A549 (cell line): ENCODE results near the gene GNA15. TPM values are rescaled to one million over a fixed set of nuclear protein-coding genes. Genes with fewer than 3 reads are reported as not detected.

ENCODE experiments used
- ATAC-seq, 2 experiments: fragments of 200-7000 bp in 1 of 2; fragments of >200 bp in 1 of 2; cut with Nextera tagmentation in 1 of 2; cut with Tn5 transposase in 1 of 2; 3 replicates each; pipeline versions ENCODE4 v1.8.0 to v1.9.1; 2018 to 2020; ENCODE audit warnings: mild to moderate bottlenecking in 1 of 2, moderate library complexity in 1 of 2
- CTCF ChIA-PET: fragments of 300-600 bp; sonication (Branson Sonifier 250); formaldehyde crosslinking; extraction: SDS; loops from one replicate; lab custom pipeline; 2021; ENCODE audit warnings: antibody characterized with exemption, inconsistent platforms; lab: Yijun Ruan, JAX
- POLR2A ChIA-PET: fragments of 350-600 bp; formaldehyde crosslinking; extraction: SDS; loops from one replicate; lab custom pipeline; 2021; ENCODE audit warnings: antibody characterized with exemption, inconsistent platforms; lab: Yijun Ruan, JAX
- DNase-seq, 2 experiments: peaks; one replicate each; pipeline versions ENCODE4 v3.0.0 to v3.0.0-alpha.2; 2011 to 2016; ENCODE audit warnings: low read depth in 1 of 2, low spot score in 1 of 2
- FAIRE-seq: peaks from 2 replicates; lab custom pipeline; 2011; peaks lifted over from hg19 to GRCh38; lab: Jason Lieb, UNC
- H3K27ac ChIP-seq, 2 experiments: fragments of >200 bp; sonication (Bioruptor Twin); formaldehyde crosslinking; 3 replicates each; pipeline ENCODE4 v1.5.1; 2016 to 2017
- H3K4me1 ChIP-seq: fragments of >200 bp; sonication (Bioruptor Twin); formaldehyde crosslinking; 3 replicates; pipeline ENCODE4 v1.6.1; 2016
- H3K4me2 ChIP-seq: fragments of >200 bp; sonication (Bioruptor Twin); formaldehyde crosslinking; 3 replicates; pipeline ENCODE4 v1.6.1; 2016
- H3K4me3 ChIP-seq: fragments of >200 bp; sonication (Bioruptor Twin); formaldehyde crosslinking; 3 replicates; pipeline ENCODE4 v1.5.1; 2016
- H3K9me3 ChIP-seq: fragments of >200 bp; sonication (Bioruptor Twin); formaldehyde crosslinking; 3 replicates; pipeline ENCODE4 v1.6.1; 2016
- BCL3 ChIP-seq: fragments of >200 bp; sonication (Bioruptor Twin); formaldehyde crosslinking; IDR thresholded peaks from 3 replicates; pipeline ENCODE4 v1.6.1; 2016
- CBX2 ChIP-seq: fragments of 200-600 bp; sonication (generic); IDR thresholded peaks from 2 replicates; pipeline ENCODE4 v1.6.1; 2016; ENCODE audit warnings: low read depth, mild to moderate bottlenecking, borderline replicate concordance
- CHD2 ChIP-seq: fragments of 150-350 bp; IDR thresholded peaks from 2 replicates; pipeline ENCODE4 v1.6.1; 2014; ENCODE audit warnings: low read length; ENCODE audit not compliant: partially characterized antibody
- CHD4 ChIP-seq: fragments of 200-600 bp; sonication (generic); IDR thresholded peaks from 2 replicates; pipeline ENCODE4 v1.6.1; 2016; ENCODE audit warnings: antibody characterized with exemption, mild to moderate bottlenecking, borderline replicate concordance
- EHF ChIP-seq: fragments of 250-450 bp; sonication (Bioruptor Pico); IDR thresholded peaks from 2 replicates; pipeline ENCODE4 v1.5.0; 2020; ENCODE audit warnings: mild to moderate bottlenecking
- ELK1 ChIP-seq: fragments of 150-350 bp; IDR thresholded peaks from 2 replicates; pipeline ENCODE4 v1.6.1; 2014; ENCODE audit warnings: low read depth, mild to moderate bottlenecking, low read length
- HDAC2 ChIP-seq: fragments of 200-600 bp; sonication (generic); IDR thresholded peaks from 2 replicates; pipeline ENCODE4 v1.6.1; 2016
- HOXA7 ChIP-seq: fragments of 250-450 bp; sonication (Bioruptor Pico); IDR thresholded peaks from 2 replicates; pipeline ENCODE4 v1.5.0; 2020; ENCODE audit warnings: mild to moderate bottlenecking, moderate library complexity
- JUN ChIP-seq, 2 experiments: fragments of >200 bp; sonication (Bioruptor Twin); formaldehyde crosslinking; IDR thresholded peaks; 2 replicates in 1 of 2; 3 replicates in 1 of 2; pipeline ENCODE4 v1.6.1; 2016 to 2017
- KDM1A ChIP-seq: fragments of 200-600 bp; sonication (generic); IDR thresholded peaks from 2 replicates; pipeline ENCODE4 v1.6.1; 2016; ENCODE audit warnings: low read depth, mild to moderate bottlenecking
- KDM5A ChIP-seq: fragments of 200-600 bp; sonication (generic); IDR thresholded peaks from 2 replicates; pipeline ENCODE4 v1.6.1; 2016; ENCODE audit warnings: antibody characterized with exemption, mild to moderate bottlenecking
- MAFK ChIP-seq: fragments of 450-650 bp; IDR thresholded peaks from 2 replicates; pipeline ENCODE4 v1.6.1; 2014; ENCODE audit not compliant: partially characterized antibody
- MAX ChIP-seq: IDR thresholded peaks from 2 replicates; pipeline ENCODE4 v1.6.1; 2012
- MAZ ChIP-seq: fragments of 150-350 bp; IDR thresholded peaks from 2 replicates; pipeline ENCODE4 v1.6.1; 2014; ENCODE audit warnings: antibody characterized with exemption, low read depth, low read length, borderline replicate concordance
- MYC ChIP-seq: IDR thresholded peaks from 2 replicates; pipeline ENCODE4 v1.6.1; 2012; ENCODE audit warnings: mild to moderate bottlenecking, inconsistent platforms, low read length, improper control_type of control experiment, borderline replicate concordance
- RAD21 ChIP-seq, 2 experiments: fragments of >200 bp in 1 of 2; sonication (Bioruptor Twin) in 1 of 2; formaldehyde crosslinking in 1 of 2; IDR thresholded peaks in 1 of 2; conservative IDR thresholded peaks in 1 of 2; 2 replicates in 1 of 2; 3 replicates in 1 of 2; pipeline ENCODE4 v1.6.1; 2012 to 2018; ENCODE audit warnings: inconsistent platforms in 1 of 2
- RARB ChIP-seq: fragments of 250-450 bp; sonication (Bioruptor Pico); IDR thresholded peaks from 2 replicates; pipeline ENCODE4 v1.8.0; 2021; ENCODE audit warnings: mild to moderate bottlenecking, moderate library complexity
- REST ChIP-seq: fragments of 200-600 bp; sonication (generic); IDR thresholded peaks from 2 replicates; pipeline ENCODE4 v1.6.1; 2016; ENCODE audit warnings: antibody characterized with exemption, mild to moderate bottlenecking, moderate library complexity
- RNF2 ChIP-seq: fragments of 200-600 bp; sonication (generic); IDR thresholded peaks from 2 replicates; pipeline ENCODE4 v1.6.1; 2016; ENCODE audit warnings: low read depth, mild to moderate bottlenecking, antibody characterized with exemption, moderate library complexity, borderline replicate concordance
- TP53 ChIP-seq: fragments of 250-450 bp; sonication (Bioruptor Pico); IDR thresholded peaks from 2 replicates; pipeline ENCODE4 v1.5.0; 2021; ENCODE audit warnings: mild to moderate bottlenecking, moderate library complexity
- ZSCAN20 ChIP-seq: fragments of 250-450 bp; sonication (Bioruptor Pico); IDR thresholded peaks from 2 replicates; pipeline ENCODE4 v1.8.0; 2022; ENCODE audit warnings: mild to moderate bottlenecking, moderate library complexity
- WGBS: methylation state at CpG from one replicate; pipeline ENCODE4 v1.1.6; 2017; ENCODE audit errors: missing lambda C conversion rate; 5-methylcytosine and 5-hydroxymethylcytosine counted together
- polyA plus RNA-seq, 4 experiments: library from polyadenylated mRNA; depleted of rRNA in 3 of 4; stranded (reverse); fragments of >200 nt; fragmentation: RNase III in 1 of 4; extraction: RNeasy Plus Mini Kit Qiagen cat#74134 plus additional on column Dnase treatment in 1 of 4; gene quantifications; 2 replicates in 3 of 4; 3 replicates in 1 of 4; pipeline ENCODE4 v1.2.3, GENCODE V29; 2011 to 2017
- TF ChIP-seq, protein P1 (sequence below): IDR thresholded peaks from 2 replicates; pipeline ENCODE4 v1.6.1; 2012; ENCODE audit warnings: low read depth, borderline replicate concordance
- TF ChIP-seq, protein P2 (sequence below): fragments of 250-450 bp; sonication (Bioruptor Pico); IDR thresholded peaks from 2 replicates; pipeline ENCODE4 v1.5.0; 2020; ENCODE audit warnings: low read depth, mild to moderate bottlenecking, moderate library complexity
- TF ChIP-seq, protein P3 (sequence below): fragments of >200 bp; sonication (Bioruptor Twin); formaldehyde crosslinking; IDR thresholded peaks from 2 replicates; pipeline ENCODE4 v1.6.1; 2016

Gene GNA15
- polyA plus RNA-seq, 2 of the 4 experiments (the other 2 are of a cell fraction) = 0.06 TPM; not detected in 1

DNA sequence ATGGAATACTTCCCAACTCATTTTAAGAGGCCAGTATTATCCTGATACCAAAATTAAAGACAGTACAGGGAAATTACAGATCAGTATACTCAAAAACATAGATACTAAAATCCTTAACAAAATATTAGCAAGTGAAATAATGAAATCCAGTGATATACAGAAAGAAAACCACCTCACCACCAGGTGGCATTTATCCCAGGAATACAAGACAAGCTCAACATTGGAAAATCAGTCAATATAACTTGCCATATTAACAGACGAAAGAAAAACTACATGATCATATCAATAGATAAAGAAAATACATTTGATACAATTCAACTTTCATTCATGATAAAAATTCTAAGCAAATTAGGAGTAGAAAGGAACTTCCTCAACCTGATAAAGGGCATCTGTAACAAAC lies 6.7 kb upstream of the GNA15 start (continued):
- TF ChIP-seq BCL3 = no peak
- no peak for TF ChIP-seq CBX2
- TF ChIP-seq TP53 (CRISPR knock-in tag) = no peak
- no peak for TF ChIP-seq MYC
- TF ChIP-seq, protein P1, sequence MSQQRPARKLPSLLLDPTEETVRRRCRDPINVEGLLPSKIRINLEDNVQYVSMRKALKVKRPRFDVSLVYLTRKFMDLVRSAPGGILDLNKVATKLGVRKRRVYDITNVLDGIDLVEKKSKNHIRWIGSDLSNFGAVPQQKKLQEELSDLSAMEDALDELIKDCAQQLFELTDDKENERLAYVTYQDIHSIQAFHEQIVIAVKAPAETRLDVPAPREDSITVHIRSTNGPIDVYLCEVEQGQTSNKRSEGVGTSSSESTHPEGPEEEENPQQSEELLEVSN = no peak

- DNase-seq (no peak), ATAC-seq (no peak), FAIRE-seq (no peak)
- whole genome bisulfite sequencing = 94% methylated on average over 24 of the region's 24 CpGs
- Histone ChIP-seq H3K27ac (no peak overlapping the region), H3K4me1 (no peaks in the 10 kb centered on the region), H3K4me2 (no peak overlapping the region), H3K9me3 (no peaks in the 10 kb centered on the region), H3K4me3 (no peak overlapping the region)
- CTCF ChIA-PET = interaction anchor here (0.6 to 9.8 kb wide), 9 partner anchors 10 to 169 kb away, joined by 3 to 164 read pairs (median 12); no protein-coding TSS in a partner anchor
- POLR2A ChIA-PET = interaction anchor here (0.7 kb wide), 1 partner anchor 79 kb away, joined by 3 read pairs; no protein-coding TSS in a partner anchor
- TF ChIP-seq MAFK (no peak), KDM5A (no peak), JUN (IDR thresholded peaks at IDR 0.05) (no peak)
Observed at GRCh38 chr19:3131168-3131567, 4.7 kb upstream of the GNA15 start.

GRCh38 chr19:3132971-3133792 lies 2.7 kb upstream of the GNA15 start:
- DNase-seq = no peak
- no peak for FAIRE-seq
- POLR2A ChIA-PET = no interaction called here
- 74% methylated on average over 21 of the region's 24 CpGs for WGBS
- Histone ChIP-seq H3K27ac (no peak overlapping the region), H3K4me2 (no peak overlapping the region), H3K4me3 (no peak overlapping the region), H3K9me3 (no peaks in the 10 kb centered on the region), H3K4me1 (no peaks in the 10 kb centered on the region)
- no peak for ATAC-seq
- CTCF ChIA-PET = interaction anchor here (3.4 to 9.8 kb wide), 2 partner anchors 24 to 29 kb away, joined by 10 to 164 read pairs; no protein-coding TSS in a partner anchor
- TF ChIP-seq KDM1A (no peak), ELK1 (no peak), HDAC2 (no peak), ZSCAN20 (no peak), RAD21 (conservative IDR thresholded peaks at IDR 0.05 in 1 of 2, IDR thresholded peaks at IDR 0.05 in 1 of 2) (no peak), RNF2 (no peak), CBX2 (no peak), REST (no peak), RARB (CRISPR knock-in tag) (no peak), HOXA7 (CRISPR knock-in tag) (no peak), MAZ (no peak), CHD4 (no peak), CHD2 (no peak), MAX (no peak), EHF (CRISPR knock-in tag) (no peak)
- TF ChIP-seq, protein P2, sequence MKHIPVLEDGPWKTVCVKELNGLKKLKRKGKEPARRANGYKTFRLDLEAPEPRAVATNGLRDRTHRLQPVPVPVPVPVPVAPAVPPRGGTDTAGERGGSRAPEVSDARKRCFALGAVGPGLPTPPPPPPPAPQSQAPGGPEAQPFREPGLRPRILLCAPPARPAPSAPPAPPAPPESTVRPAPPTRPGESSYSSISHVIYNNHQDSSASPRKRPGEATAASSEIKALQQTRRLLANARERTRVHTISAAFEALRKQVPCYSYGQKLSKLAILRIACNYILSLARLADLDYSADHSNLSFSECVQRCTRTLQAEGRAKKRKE (CRISPR knock-in tag) = no peak
- TF ChIP-seq, protein P3, sequence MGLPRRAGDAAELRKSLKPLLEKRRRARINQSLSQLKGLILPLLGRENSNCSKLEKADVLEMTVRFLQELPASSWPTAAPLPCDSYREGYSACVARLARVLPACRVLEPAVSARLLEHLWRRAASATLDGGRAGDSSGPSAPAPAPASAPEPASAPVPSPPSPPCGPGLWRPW = no peak
